GM23338 (cell line): ENCODE results near the gene NAPSA. TPM values are rescaled to one million over a fixed set of nuclear protein-coding genes. Genes with fewer than 3 reads are reported as not detected.

Experiments used
- ATAC-seq: fragments of 200-7000 bp; cut with Tn5 transposase; 3 replicates; pipeline ENCODE4 v1.9.1; 2020
- DNase-seq: peaks from one replicate; pipeline ENCODE4 v3.0.0-alpha.2; 2015; ENCODE audit warnings: low spot score
- H2AFZ ChIP-seq: fragments of 200-600 bp; sonication (generic); 2 replicates; pipeline ENCODE4 v1.8.0; 2016; ENCODE audit warnings: antibody characterized with exemption, mild to moderate bottlenecking, moderate library complexity
- H3F3A ChIP-seq: fragments of 200-600 bp; sonication (generic); replicated peaks from 2 replicates; pipeline ENCODE4 v1.8.0; 2017; ENCODE audit warnings: antibody characterized with exemption, mixed run types, low read depth
- H3K27ac ChIP-seq: fragments of 200-600 bp; sonication (generic); 2 replicates; pipeline ENCODE4 v1.6.1; 2016; ENCODE audit warnings: low read depth
- H3K27me3 ChIP-seq: fragments of 200-600 bp; sonication (generic); 2 replicates; pipeline ENCODE4 v1.8.0; 2016; ENCODE audit warnings: mild to moderate bottlenecking, mixed run types, moderate library complexity; ENCODE audit not compliant: insufficient read depth
- H3K36me3 ChIP-seq: fragments of 200-600 bp; sonication (generic); 2 replicates; pipeline ENCODE4 v1.8.0; 2016; ENCODE audit warnings: mild to moderate bottlenecking; ENCODE audit not compliant: insufficient read depth
- H3K4me1 ChIP-seq: fragments of 200-600 bp; sonication (generic); 2 replicates; pipeline ENCODE4 v1.8.0; 2016; ENCODE audit warnings: mild to moderate bottlenecking, moderate library complexity; ENCODE audit not compliant: insufficient read depth
- H3K4me2 ChIP-seq: fragments of 200-600 bp; sonication (generic); 2 replicates; pipeline ENCODE4 v1.7.1; 2017; ENCODE audit warnings: mixed run types
- H3K4me3 ChIP-seq: fragments of 200-600 bp; sonication (generic); 2 replicates; pipeline ENCODE4 v1.6.1; 2016; ENCODE audit warnings: mixed run types
- H3K79me2 ChIP-seq: fragments of 200-600 bp; sonication (generic); replicated peaks from 2 replicates; pipeline ENCODE4 v1.8.0; 2017; ENCODE audit warnings: mild to moderate bottlenecking; ENCODE audit not compliant: insufficient read depth
- H3K9me2 ChIP-seq: fragments of 200-600 bp; sonication (generic); 2 replicates; pipeline ENCODE4 v1.8.0; 2017; ENCODE audit not compliant: insufficient read depth
- H4K20me1 ChIP-seq: fragments of 200-600 bp; sonication (generic); replicated peaks from 2 replicates; pipeline ENCODE4 v1.8.0; 2017; ENCODE audit warnings: mild to moderate bottlenecking; ENCODE audit not compliant: insufficient read depth
- H3K27ac Mint-ChIP-seq: 2 replicates; pipeline ENCODE4 v1.8.0; 2020; ENCODE audit warnings: inconsistent platforms, mild to moderate bottlenecking, moderate library complexity, mixed read lengths
- H3K27me3 Mint-ChIP-seq: 3 replicates; pipeline ENCODE4 v1.8.0; 2022; ENCODE audit warnings: low read depth, mild to moderate bottlenecking, moderate library complexity, mixed read lengths, inconsistent platforms; ENCODE audit not compliant: insufficient read depth, poor library complexity
- H3K36me3 Mint-ChIP-seq: 3 replicates; pipeline ENCODE4 v1.8.0; 2021; ENCODE audit warnings: low read depth, mild to moderate bottlenecking, inconsistent platforms, moderate library complexity, mixed read lengths
- H3K4me1 Mint-ChIP-seq: 3 replicates; pipeline ENCODE4 v1.8.0; 2020; ENCODE audit warnings: mild to moderate bottlenecking, inconsistent platforms, mixed read lengths
- H3K4me3 Mint-ChIP-seq: 3 replicates; pipeline ENCODE4 v1.8.0; 2021; ENCODE audit warnings: moderate library complexity, mild to moderate bottlenecking, inconsistent platforms, mixed read lengths
- H3K9me3 Mint-ChIP-seq: 3 replicates; pipeline ENCODE4 v1.8.0; 2020; ENCODE audit warnings: moderate library complexity, mild to moderate bottlenecking, inconsistent platforms, mixed read lengths
- CTCF ChIP-seq, 2 experiments: fragments of 200-600 bp in 1 of 2; sonication (generic) in 1 of 2; conservative IDR thresholded peaks; 2 replicates each; pipeline versions ENCODE4 v1.5.1 to v1.6.1; 2016 to 2017; ENCODE audit warnings: antibody characterized with exemption in 2 of 2, low read depth in 2 of 2, mild to moderate bottlenecking in 2 of 2, moderate library complexity in 1 of 2
- EZH2 ChIP-seq: fragments of 200-600 bp; sonication (generic); IDR thresholded peaks from one replicate; pipeline ENCODE4 v1.8.0; 2017; ENCODE audit warnings: antibody characterized with exemption, mild to moderate bottlenecking, low read depth; ENCODE audit not compliant: unreplicated experiment
- JUNB ChIP-seq: IDR thresholded peaks from one replicate; pipeline ENCODE4 v1.6.1; 2016; ENCODE audit warnings: antibody characterized with exemption; ENCODE audit not compliant: unreplicated experiment
- NANOG ChIP-seq: IDR thresholded peaks from 2 replicates; pipeline ENCODE4 v1.6.1; 2016; ENCODE audit warnings: antibody characterized with exemption, borderline replicate concordance
- REST ChIP-seq: IDR thresholded peaks from one replicate; pipeline ENCODE4 v1.6.1; 2018; ENCODE audit warnings: antibody characterized with exemption; ENCODE audit not compliant: unreplicated experiment
- STAT1 ChIP-seq: IDR thresholded peaks from one replicate; pipeline ENCODE4 v1.6.1; 2016; ENCODE audit warnings: antibody characterized with exemption; ENCODE audit not compliant: unreplicated experiment
- ZNF114 ChIP-seq: fragments of 250-450 bp; sonication (Bioruptor Pico); IDR thresholded peaks from 2 replicates; pipeline ENCODE4 v1.5.0; 2020; ENCODE audit warnings: mild to moderate bottlenecking, moderate library complexity
- polyA plus RNA-seq: library from polyadenylated mRNA; unstranded; fragments of >200 nt; fragmentation: Nextera tagmentation; extraction: Ambion mirVana; gene quantifications from 2 replicates; pipeline ENCODE4 v1.2.1, GENCODE V29; 2016
- total RNA-seq: library from RNA; depleted of rRNA; stranded (reverse); fragments of >200 nt; shearing (Covaris generic); gene quantifications from 2 replicates; pipeline ENCODE4 v1.2.3, GENCODE V29; 2014
- TF ChIP-seq, protein P1 (sequence below): IDR thresholded peaks from 2 replicates; pipeline ENCODE4 v1.6.1; 2016; ENCODE audit warnings: antibody characterized with exemption
- TF ChIP-seq, protein P2 (sequence below): fragments of 250-450 bp; sonication (Bioruptor Pico); IDR thresholded peaks from 2 replicates; pipeline ENCODE4 v1.5.0; 2020; ENCODE audit warnings: mild to moderate bottlenecking, moderate library complexity

NAPSA gene
- total and polyA plus RNA-seq, 2 experiments from 2014 or later = 0.14 to 0.99 TPM

GRCh38 chr19:50362656-50363424 is 2.6 kb downstream of the NAPSA start (continued):
- TF ChIP-seq REST (no peak), STAT1 (no peak)

- Histone ChIP-seq H4K20me1 (no peaks in the 10 kb centered on the region), H3F3A (no peaks in the 10 kb centered on the region), H3K4me3 (no peak overlapping the region), H3K27ac (no peak overlapping the region), H2AFZ (no peak overlapping the region), H3K79me2 (no peaks in the 10 kb centered on the region), H3K27me3 (no peaks in the 10 kb centered on the region), H3K36me3 (no peaks in the 10 kb centered on the region), H3K4me2 (no peak overlapping the region), H3K9me2 (0 out of 2 replicates have a peak, but pooled peaks cover 3% of the 10 kb centered on the region), H3K4me1 (no peaks in the 10 kb centered on the region; the same call in 1 of the 2 replicates)
- peaks cover 87% of the 10 kb centered on the region for H3K9me3 Mint-ChIP-seq
- H3K36me3 Mint-ChIP-seq = peaks cover 35% of the 10 kb centered on the region
- DNase-seq (no peak), ATAC-seq (no peak)
- H3K4me3 Mint-ChIP-seq = no peak overlapping the region
- no peaks in the 10 kb centered on the region for H3K4me1 Mint-ChIP-seq
- no peak overlapping the region for H3K27ac Mint-ChIP-seq
- peaks cover 5% of the 10 kb centered on the region for H3K27me3 Mint-ChIP-seq
- TF ChIP-seq JUNB = no peak
- no peak for TF ChIP-seq EZH2
- TF ChIP-seq, protein P1, sequence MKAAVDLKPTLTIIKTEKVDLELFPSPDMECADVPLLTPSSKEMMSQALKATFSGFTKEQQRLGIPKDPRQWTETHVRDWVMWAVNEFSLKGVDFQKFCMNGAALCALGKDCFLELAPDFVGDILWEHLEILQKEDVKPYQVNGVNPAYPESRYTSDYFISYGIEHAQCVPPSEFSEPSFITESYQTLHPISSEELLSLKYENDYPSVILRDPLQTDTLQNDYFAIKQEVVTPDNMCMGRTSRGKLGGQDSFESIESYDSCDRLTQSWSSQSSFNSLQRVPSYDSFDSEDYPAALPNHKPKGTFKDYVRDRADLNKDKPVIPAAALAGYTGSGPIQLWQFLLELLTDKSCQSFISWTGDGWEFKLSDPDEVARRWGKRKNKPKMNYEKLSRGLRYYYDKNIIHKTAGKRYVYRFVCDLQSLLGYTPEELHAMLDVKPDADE = no peak
- TF ChIP-seq, protein P2, sequence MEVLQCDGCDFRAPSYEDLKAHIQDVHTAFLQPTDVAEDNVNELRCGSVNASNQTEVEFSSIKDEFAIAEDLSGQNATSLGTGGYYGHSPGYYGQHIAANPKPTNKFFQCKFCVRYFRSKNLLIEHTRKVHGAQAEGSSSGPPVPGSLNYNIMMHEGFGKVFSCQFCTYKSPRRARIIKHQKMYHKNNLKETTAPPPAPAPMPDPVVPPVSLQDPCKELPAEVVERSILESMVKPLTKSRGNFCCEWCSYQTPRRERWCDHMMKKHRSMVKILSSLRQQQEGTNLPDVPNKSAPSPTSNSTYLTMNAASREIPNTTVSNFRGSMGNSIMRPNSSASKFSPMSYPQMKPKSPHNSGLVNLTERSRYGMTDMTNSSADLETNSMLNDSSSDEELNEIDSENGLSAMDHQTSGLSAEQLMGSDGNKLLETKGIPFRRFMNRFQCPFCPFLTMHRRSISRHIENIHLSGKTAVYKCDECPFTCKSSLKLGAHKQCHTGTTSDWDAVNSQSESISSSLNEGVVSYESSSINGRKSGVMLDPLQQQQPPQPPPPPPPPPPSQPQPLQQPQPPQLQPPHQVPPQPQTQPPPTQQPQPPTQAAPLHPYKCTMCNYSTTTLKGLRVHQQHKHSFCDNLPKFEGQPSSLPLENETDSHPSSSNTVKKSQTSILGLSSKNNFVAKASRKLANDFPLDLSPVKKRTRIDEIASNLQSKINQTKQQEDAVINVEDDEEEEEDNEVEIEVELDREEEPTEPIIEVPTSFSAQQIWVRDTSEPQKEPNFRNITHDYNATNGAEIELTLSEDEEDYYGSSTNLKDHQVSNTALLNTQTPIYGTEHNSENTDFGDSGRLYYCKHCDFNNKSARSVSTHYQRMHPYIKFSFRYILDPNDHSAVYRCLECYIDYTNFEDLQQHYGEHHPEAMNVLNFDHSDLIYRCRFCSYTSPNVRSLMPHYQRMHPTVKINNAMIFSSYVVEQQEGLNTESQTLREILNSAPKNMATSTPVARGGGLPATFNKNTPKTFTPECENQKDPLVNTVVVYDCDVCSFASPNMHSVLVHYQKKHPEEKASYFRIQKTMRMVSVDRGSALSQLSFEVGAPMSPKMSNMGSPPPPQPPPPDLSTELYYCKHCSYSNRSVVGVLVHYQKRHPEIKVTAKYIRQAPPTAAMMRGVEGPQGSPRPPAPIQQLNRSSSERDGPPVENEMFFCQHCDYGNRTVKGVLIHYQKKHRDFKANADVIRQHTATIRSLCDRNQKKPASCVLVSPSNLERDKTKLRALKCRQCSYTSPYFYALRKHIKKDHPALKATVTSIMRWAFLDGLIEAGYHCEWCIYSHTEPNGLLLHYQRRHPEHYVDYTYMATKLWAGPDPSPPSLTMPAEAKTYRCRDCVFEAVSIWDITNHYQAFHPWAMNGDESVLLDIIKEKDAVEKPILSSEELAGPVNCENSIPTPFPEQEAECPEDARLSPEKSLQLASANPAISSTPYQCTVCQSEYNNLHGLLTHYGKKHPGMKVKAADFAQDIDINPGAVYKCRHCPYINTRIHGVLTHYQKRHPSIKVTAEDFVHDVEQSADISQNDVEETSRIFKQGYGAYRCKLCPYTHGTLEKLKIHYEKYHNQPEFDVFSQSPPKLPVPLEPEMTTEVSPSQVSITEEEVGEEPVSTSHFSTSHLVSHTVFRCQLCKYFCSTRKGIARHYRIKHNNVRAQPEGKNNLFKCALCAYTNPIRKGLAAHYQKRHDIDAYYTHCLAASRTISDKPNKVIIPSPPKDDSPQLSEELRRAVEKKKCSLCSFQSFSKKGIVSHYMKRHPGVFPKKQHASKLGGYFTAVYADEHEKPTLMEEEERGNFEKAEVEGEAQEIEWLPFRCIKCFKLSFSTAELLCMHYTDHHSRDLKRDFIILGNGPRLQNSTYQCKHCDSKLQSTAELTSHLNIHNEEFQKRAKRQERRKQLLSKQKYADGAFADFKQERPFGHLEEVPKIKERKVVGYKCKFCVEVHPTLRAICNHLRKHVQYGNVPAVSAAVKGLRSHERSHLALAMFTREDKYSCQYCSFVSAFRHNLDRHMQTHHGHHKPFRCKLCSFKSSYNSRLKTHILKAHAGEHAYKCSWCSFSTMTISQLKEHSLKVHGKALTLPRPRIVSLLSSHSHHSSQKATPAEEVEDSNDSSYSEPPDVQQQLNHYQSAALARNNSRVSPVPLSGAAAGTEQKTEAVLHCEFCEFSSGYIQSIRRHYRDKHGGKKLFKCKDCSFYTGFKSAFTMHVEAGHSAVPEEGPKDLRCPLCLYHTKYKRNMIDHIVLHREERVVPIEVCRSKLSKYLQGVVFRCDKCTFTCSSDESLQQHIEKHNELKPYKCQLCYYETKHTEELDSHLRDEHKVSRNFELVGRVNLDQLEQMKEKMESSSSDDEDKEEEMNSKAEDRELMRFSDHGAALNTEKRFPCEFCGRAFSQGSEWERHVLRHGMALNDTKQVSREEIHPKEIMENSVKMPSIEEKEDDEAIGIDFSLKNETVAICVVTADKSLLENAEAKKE (CRISPR knock-in tag) = no peak
- TF ChIP-seq CTCF (conservative IDR thresholded peaks at IDR 0.05; ENCODE audit: low read depth in 2 of 2) = no peak
- TF ChIP-seq ZNF114 = no peak
- TF ChIP-seq STAT1 = no peak
- no peak for TF ChIP-seq NANOG
These were observed 3.4 kb downstream of the NAPSA start for GRCh38 chr19:50362030-50362412.
